HCT116 (cell line): ENCODE data around the gene TOGARAM1. TPM values are rescaled to one million over a fixed set of nuclear protein-coding genes. Genes with fewer than 3 reads are reported as not detected.

Experiments used
- total RNA-seq: library from RNA; stranded (reverse); gene quantifications from one replicate; pipeline ENCODE4 v1.2.1, GENCODE V29; 2021; ENCODE audit not compliant: unreplicated experiment

Gene TOGARAM1
- total RNA-seq, 1 experiment from 2014 or later, result 1.9 TPM

Other genes with a start within 250 kb of the TOGARAM1 start
- gene KLHL28, start 243 bp upstream of the TOGARAM1 start, total RNA-seq, result 11.2 TPM
- 44.7 TPM for gene PRPF39, start 121.9 kb downstream of the TOGARAM1 start, total RNA-seq
- 67.8 TPM for gene FKBP3, start 172.3 kb downstream of the TOGARAM1 start, total RNA-seq
- 10.9 TPM for gene FANCM, start 173.7 kb downstream of the TOGARAM1 start, total RNA-seq